Endodermal cell (in vitro differentiated cells): Measurements from ENCODE around the gene PSMB3. TPM values are rescaled to one million over a fixed set of nuclear protein-coding genes. Genes with fewer than 3 reads are reported as not detected.

Experiments used
- DNase-seq: peaks from one replicate; pipeline ENCODE4 v3.0.0-alpha.2; 2017
- H3K27ac ChIP-seq: 2 replicates; pipeline ENCODE4 v1.5.1; 2013; ENCODE audit warnings: mild to moderate bottlenecking, low read depth, low read length, moderate library complexity
- H3K27me3 ChIP-seq: 2 replicates; pipeline ENCODE4 v1.6.1; 2013; ENCODE audit warnings: mild to moderate bottlenecking, low read length, moderate library complexity; ENCODE audit not compliant: insufficient read depth, control insufficient read depth, poor library complexity, severe bottlenecking
- H3K36me3 ChIP-seq: 2 replicates; pipeline ENCODE4 v1.7.0; 2013; ENCODE audit warnings: mild to moderate bottlenecking, low read length, moderate library complexity; ENCODE audit not compliant: control insufficient read depth, insufficient read depth
- H3K4me1 ChIP-seq: one replicate; pipeline ENCODE4 v1.7.0; 2013; ENCODE audit warnings: low read length; ENCODE audit not compliant: control insufficient read depth, insufficient read depth
- H3K4me3 ChIP-seq: 2 replicates; pipeline ENCODE4 v1.5.1; 2013; ENCODE audit warnings: mild to moderate bottlenecking, low read length, moderate library complexity
- H3K9ac ChIP-seq: 2 replicates; pipeline ENCODE4 v1.6.1; 2013; ENCODE audit warnings: mild to moderate bottlenecking, low read length, moderate library complexity; ENCODE audit not compliant: poor library complexity, severe bottlenecking; ENCODE audit errors: extremely low read depth
- H3K9me3 ChIP-seq: 2 replicates; pipeline ENCODE4 v1.6.1; 2013; ENCODE audit warnings: mild to moderate bottlenecking, low read length, moderate library complexity; ENCODE audit not compliant: control insufficient read depth
- H3K27ac Mint-ChIP-seq: 2 replicates; pipeline ENCODE4 v1.8.0; 2020; ENCODE audit warnings: mixed read lengths
- H3K27me3 Mint-ChIP-seq: 2 replicates; pipeline ENCODE4 v1.8.0; 2021; ENCODE audit warnings: mild to moderate bottlenecking, mixed read lengths; ENCODE audit not compliant: insufficient read depth
- H3K36me3 Mint-ChIP-seq: 2 replicates; pipeline ENCODE4 v1.8.0; 2020; ENCODE audit warnings: low read depth, mixed read lengths
- H3K4me1 Mint-ChIP-seq: 2 replicates; pipeline ENCODE4 v1.8.0; 2020; ENCODE audit warnings: mixed read lengths
- H3K4me3 Mint-ChIP-seq: 2 replicates; pipeline ENCODE4 v1.8.0; 2020; ENCODE audit warnings: mild to moderate bottlenecking, moderate library complexity, mixed read lengths
- H3K9me3 Mint-ChIP-seq: 2 replicates; pipeline ENCODE4 v1.8.0; 2020; ENCODE audit warnings: mild to moderate bottlenecking, mixed read lengths
- CTCF ChIP-seq: fragments of 200-600 bp; sonication (generic); conservative IDR thresholded peaks from 2 replicates; pipeline ENCODE4 v1.5.0; 2021; ENCODE audit warnings: antibody characterized with exemption, mild to moderate bottlenecking
- WGBS, 2 experiments: methylation state at CpG; one replicate each; pipeline versions ENCODE4 v1.1.5 to v1.1.7; 2013; ENCODE audit warnings: missing lambda C conversion rate in 2 of 2, mixed read lengths in 1 of 2; ENCODE audit not compliant: insufficient coverage in 1 of 2, insufficient read length in 1 of 2; 5-methylcytosine and 5-hydroxymethylcytosine counted together
- total RNA-seq, 2 donors: library from RNA; stranded (reverse); fragmentation: NEBNext Ultra II Directional in 1 of 2; extraction: Animal tissue kit (Norgen Biotek cat#: 25700) in 1 of 2; gene quantifications; 2 replicates in 1 of 2; 3 replicates in 1 of 2; pipeline ENCODE4 v1.2.1, GENCODE V29; 2021

Gene PSMB3
- total RNA-seq, 2 donors from 2014 or later = 192 to 244 TPM

- WGBS, 2 experiments = 98% methylated on average over 5 of the region's 5 CpGs; no CpG with 5 or more reads in 1 of the 2 experiments
- Histone ChIP-seq H3K4me3 (no peak overlapping the region), H3K36me3 (peaks cover 40% of the 10 kb centered on the region), H3K9me3 (no peaks in the 10 kb centered on the region), H3K27ac (no peak overlapping the region), H3K4me1 (peaks cover 6% of the 10 kb centered on the region), H3K27me3 (no peaks in the 10 kb centered on the region), H3K9ac (no peak overlapping the region)
- DNase-seq = no peak
- Mint-ChIP-seq H3K9me3 (no peaks in the 10 kb centered on the region), H3K27me3 (no peaks in the 10 kb centered on the region), H3K36me3 (peaks cover 39% of the 10 kb centered on the region), H3K4me1 (peaks cover 40% of the 10 kb centered on the region), H3K4me3 (no peak overlapping the region), H3K27ac (no peak overlapping the region)
- no peak for TF ChIP-seq CTCF
Observed at GRCh38 chr17:38791162-38791561, 38.6 kb downstream of the PSMB3 start.

- Histone ChIP-seq H3K27me3 (no peaks in the 10 kb centered on the region), H3K4me3 (no peak overlapping the region), H3K27ac (no peak overlapping the region), H3K9me3 (no peaks in the 10 kb centered on the region), H3K9ac (no peak overlapping the region), H3K4me1 (peaks cover 15% of the 10 kb centered on the region), H3K36me3 (peaks cover 36% of the 10 kb centered on the region)
- TF ChIP-seq CTCF = no peak
- H3K4me1 Mint-ChIP-seq = peaks cover 61% of the 10 kb centered on the region
- H3K27me3 Mint-ChIP-seq = no peaks in the 10 kb centered on the region
- no peak overlapping the region for H3K4me3 Mint-ChIP-seq
- H3K27ac Mint-ChIP-seq = peak overlapping the region; percentile 42
- H3K36me3 Mint-ChIP-seq = peaks cover 32% of the 10 kb centered on the region
- no peak for DNase-seq
- H3K9me3 Mint-ChIP-seq = no peaks in the 10 kb centered on the region
- WGBS, 2 experiments = 99 to 100% methylated on average over 1 to 5 of the region's 5 CpGs
Observed at GRCh38 chr17:38794221-38794620, 41.7 kb downstream of the PSMB3 start.

GRCh38 chr17:38796451-38797157, 44.1 kb downstream of the PSMB3 start:
- no peak for TF ChIP-seq CTCF
- Mint-ChIP-seq H3K36me3 (peaks cover 43% of the 10 kb centered on the region), H3K9me3 (no peaks in the 10 kb centered on the region), H3K27ac (peak overlapping the region; percentile 56), H3K4me1 (peaks cover 44% of the 10 kb centered on the region), H3K27me3 (no peaks in the 10 kb centered on the region), H3K4me3 (peak overlapping the region; percentile 91)
- Histone ChIP-seq H3K36me3 (peaks cover 43% of the 10 kb centered on the region), H3K9ac (no peak overlapping the region), H3K27me3 (no peaks in the 10 kb centered on the region), H3K27ac (no peak overlapping the region), H3K4me1 (peaks cover 10% of the 10 kb centered on the region), H3K4me3 (peak overlapping the region; percentile 97), H3K9me3 (no peaks in the 10 kb centered on the region)
- DNase-seq = no peak
- 89 to 100% methylated on average over 5 of the region's 5 CpGs for WGBS, 2 experiments
